Stimulated activated CD4-positive, alpha-beta T cell treated with anti-CD3 and anti-CD28 coated beads, Interleukin-4, amount 100 ng/mL, for 48 hours (primary cell): ENCODE results near the gene ULK3.
"Not testable (repeated sequence)": the region's sequence is repeated elsewhere in the genome, so short reads cannot be mapped to it uniquely, and the experiment has no call there.

Experiments used
- DNase-seq, 2 donors: peaks; one replicate each; pipeline ENCODE4 v3.0.0-alpha.2; 2020; ENCODE audit warnings: low read depth in 2 of 2

ULK3 gene

GRCh38 chr15:74842581-74843444, at the start of gene ULK3:
ULK3 (minus strand) TSS chr15:74843156; CDS start chr15:74843105, 51 bp downstream.
- DNase-seq, result peak; percentile 91 to 92

GRCh38 chr15:74892313-74892712, 49.4 kb upstream of the ULK3 start:
- DNase-seq, result no peak

- no peak for DNase-seq
Observed at GRCh38 chr15:74891469-74891868, 48.5 kb upstream of the ULK3 start.

GRCh38 chr15:74890665-74890960, 47.7 kb upstream of the ULK3 start:
- DNase-seq, result no peak

GRCh38 chr15:74889883-74890664, 47.1 kb upstream of the ULK3 start, which contains the start of gene MPI:
MPI (plus strand) TSS chr15:74890042; CDS start chr15:74890074, 32 bp downstream.
- peak; percentile 86 to 89 for DNase-seq

GRCh38 chr15:74889390-74889882, 46.5 kb upstream of the ULK3 start:
- DNase-seq, result no peak

GRCh38 chr15:74888716-74889115, 45.8 kb upstream of the ULK3 start:
- DNase-seq, result no peak

- DNase-seq, result not testable (repeated sequence)
Observed at GRCh38 chr15:74887537-74888193, 44.7 kb upstream of the ULK3 start.

- DNase-seq, result no peak
Observed at GRCh38 chr15:74885461-74885860, 42.5 kb upstream of the ULK3 start.

- DNase-seq, result no peak
Observed at GRCh38 chr15:74884428-74885223, 41.7 kb upstream of the ULK3 start.

GRCh38 chr15:74882528-74882927, 39.6 kb upstream of the ULK3 start:
- no peak for DNase-seq

- DNase-seq, result no peak
Observed at GRCh38 chr15:74878273-74878672, 35.3 kb upstream of the ULK3 start.

GRCh38 chr15:74873756-74874424, 30.9 kb upstream of the ULK3 start:
- no peak for DNase-seq

- DNase-seq, result peak; percentile 82 to 89
Observed at GRCh38 chr15:74873036-74873755, 30.2 kb upstream of the ULK3 start, which contains the start of gene SCAMP2. SCAMP2 (minus strand) TSS chr15:74873365; CDS start chr15:74873255, 110 bp downstream.

GRCh38 chr15:74872702-74873035, 29.7 kb upstream of the ULK3 start:
- no peak for DNase-seq

- DNase-seq, result no peak
Observed at GRCh38 chr15:74870436-74871215, 27.7 kb upstream of the ULK3 start.

- DNase-seq, result no peak
Observed at GRCh38 chr15:74869726-74870407, 26.9 kb upstream of the ULK3 start.

- no peak for DNase-seq
Observed at GRCh38 chr15:74869372-74869725, 26.4 kb upstream of the ULK3 start.

- DNase-seq, result no peak
Observed at GRCh38 chr15:74868059-74868458, 25.1 kb upstream of the ULK3 start.
